Mucosa of descending colon (tissue), 3 donors: ENCODE results near the gene GABRR3. TPM values are rescaled to one million over a fixed set of nuclear protein-coding genes. Genes with fewer than 3 reads are reported as not detected.

ENCODE experiments used
- ATAC-seq: fragments of 200-7000 bp; cut with Tn5 transposase; one replicate; pipeline ENCODE4 v1.9.1; 2020; ENCODE audit warnings: mild to moderate bottlenecking, moderate library complexity
- DNase-seq, 3 donors: peaks; one replicate each; pipeline ENCODE4 v3.0.0-alpha.2; 2020
- H3K36me3 ChIP-seq: fragments of 200-600 bp; one replicate; pipeline ENCODE4 v1.8.0; 2021; ENCODE audit warnings: low read depth, mild to moderate bottlenecking
- H3K4me1 ChIP-seq: fragments of 200-600 bp; one replicate; pipeline ENCODE4 v1.8.0; 2021; ENCODE audit warnings: low read depth, mild to moderate bottlenecking
- H3K4me3 ChIP-seq: fragments of 200-600 bp; one replicate; pipeline ENCODE4 v1.8.0; 2021; ENCODE audit warnings: mild to moderate bottlenecking
- H3K9me3 ChIP-seq: fragments of 200-600 bp; one replicate; pipeline ENCODE4 v1.8.0; 2021; ENCODE audit warnings: mild to moderate bottlenecking
- intact Hi-C, 2 donors: fragments of 100-400 bp; cut with DNase I in 1 of 2; cut with micrococcal nuclease in 1 of 2; formaldehyde crosslinking; loops; one replicate each; pipeline versions ENCODE4 v1.11.0 to v1.11.1; 2022; cut with DNase I, micrococcal nuclease
- long read RNA-seq, 2 donors: library from polyadenylated mRNA; unstranded; transcript quantifications; one replicate each; pipeline ENCODE4 v2.0.0, GENCODE V29; 2019 to 2021
- total RNA-seq, 3 donors: library from RNA; stranded (reverse); fragmentation: NEBNext Ultra II Directional in 2 of 3; extraction: Animal tissue kit (Norgen Biotek cat#: 25700) in 2 of 3; gene quantifications; one replicate each; pipeline versions ENCODE4 v1.2.1 to v1.2.4, GENCODE V29; 2021 to 2023
- TF ChIP-seq, protein P1 (sequence below): fragments of 200-600 bp; IDR thresholded peaks from one replicate; pipeline ENCODE4 v1.8.0; 2022; ENCODE audit warnings: antibody characterized with exemption, mild to moderate bottlenecking
- donor health status: DM: no; HTN: no; CAD: no; lungs with moderate emphysema.
- donor health status: DM: no; HTN: no; CAD: no.
- donor health status: DM: no; HTN: yes; CAD: no.

The GABRR3 gene
- total RNA-seq: not detected
- long read RNA-seq, donor 1: 0 reads
- long read RNA-seq, donor 2: 0 reads

- Histone ChIP-seq H3K9me3 (no peaks in the 10 kb centered on the region), H3K4me1 (no peaks in the 10 kb centered on the region), H3K4me3 (no peak within 1 kb of the TSS), H3K36me3 (no peaks in the 10 kb centered on the region)
- DNase-seq (no peak), ATAC-seq (no peak)
- TF ChIP-seq, protein P1, sequence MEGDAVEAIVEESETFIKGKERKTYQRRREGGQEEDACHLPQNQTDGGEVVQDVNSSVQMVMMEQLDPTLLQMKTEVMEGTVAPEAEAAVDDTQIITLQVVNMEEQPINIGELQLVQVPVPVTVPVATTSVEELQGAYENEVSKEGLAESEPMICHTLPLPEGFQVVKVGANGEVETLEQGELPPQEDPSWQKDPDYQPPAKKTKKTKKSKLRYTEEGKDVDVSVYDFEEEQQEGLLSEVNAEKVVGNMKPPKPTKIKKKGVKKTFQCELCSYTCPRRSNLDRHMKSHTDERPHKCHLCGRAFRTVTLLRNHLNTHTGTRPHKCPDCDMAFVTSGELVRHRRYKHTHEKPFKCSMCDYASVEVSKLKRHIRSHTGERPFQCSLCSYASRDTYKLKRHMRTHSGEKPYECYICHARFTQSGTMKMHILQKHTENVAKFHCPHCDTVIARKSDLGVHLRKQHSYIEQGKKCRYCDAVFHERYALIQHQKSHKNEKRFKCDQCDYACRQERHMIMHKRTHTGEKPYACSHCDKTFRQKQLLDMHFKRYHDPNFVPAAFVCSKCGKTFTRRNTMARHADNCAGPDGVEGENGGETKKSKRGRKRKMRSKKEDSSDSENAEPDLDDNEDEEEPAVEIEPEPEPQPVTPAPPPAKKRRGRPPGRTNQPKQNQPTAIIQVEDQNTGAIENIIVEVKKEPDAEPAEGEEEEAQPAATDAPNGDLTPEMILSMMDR: no peak
- intact Hi-C loops: no loop called here
Observed at GRCh38 chr3:98035208-98035607, at the start of gene GABRR3. GABRR3 (minus strand) TSS chr3:98035315; CDS start chr3:98034987, 328 bp downstream.

DNA sequence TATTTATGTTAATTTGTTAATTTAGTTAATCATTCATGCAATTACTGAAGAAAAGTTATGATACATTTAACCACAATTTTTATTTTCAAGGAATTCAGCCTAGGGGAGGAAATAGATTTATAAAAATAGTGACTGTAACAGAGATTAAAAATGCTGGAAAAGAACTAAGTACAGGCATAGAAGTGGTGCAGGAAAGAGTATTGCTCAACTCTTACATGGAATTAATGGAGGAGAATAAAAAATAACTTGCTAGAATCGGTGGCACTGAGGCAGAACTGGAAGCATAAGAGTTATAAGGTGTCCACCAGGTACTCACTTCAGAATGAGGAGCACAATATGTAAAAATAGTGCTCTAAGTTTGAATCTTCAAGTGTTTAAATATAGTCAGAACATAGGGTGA, 38.4 kb upstream of the GABRR3 start:
- H3K4me3 ChIP-seq: no peak overlapping the region
- no peak for ATAC-seq

GRCh38 chr3:98070840-98071239, 35.7 kb upstream of the GABRR3 start:
- Histone ChIP-seq H3K4me3 (no peak overlapping the region), H3K9me3 (no peaks in the 10 kb centered on the region), H3K36me3 (no peaks in the 10 kb centered on the region), H3K4me1 (no peaks in the 10 kb centered on the region)
- no peak for ATAC-seq
- DNase-seq: no peak
- intact Hi-C loops: no loop called here
- TF ChIP-seq, protein P1: no peak

More for the DNA sequence above, 38.4 kb upstream of the GABRR3 start:
- no peaks in the 10 kb centered on the region for H3K9me3 ChIP-seq
- TF ChIP-seq, protein P1: no peak
- intact Hi-C loops: no loop called here
- no peaks in the 10 kb centered on the region for H3K4me1 ChIP-seq
- no peaks in the 10 kb centered on the region for H3K36me3 ChIP-seq
- DNase-seq: no peak

GRCh38 chr3:98068824-98069223, 33.7 kb upstream of the GABRR3 start:
- Histone ChIP-seq H3K36me3 (no peaks in the 10 kb centered on the region), H3K9me3 (no peaks in the 10 kb centered on the region), H3K4me3 (no peak overlapping the region), H3K4me1 (no peaks in the 10 kb centered on the region)
- ATAC-seq (no peak), DNase-seq (no peak)
- intact Hi-C loops: no loop called here
- TF ChIP-seq, protein P1: no peak

DNA sequence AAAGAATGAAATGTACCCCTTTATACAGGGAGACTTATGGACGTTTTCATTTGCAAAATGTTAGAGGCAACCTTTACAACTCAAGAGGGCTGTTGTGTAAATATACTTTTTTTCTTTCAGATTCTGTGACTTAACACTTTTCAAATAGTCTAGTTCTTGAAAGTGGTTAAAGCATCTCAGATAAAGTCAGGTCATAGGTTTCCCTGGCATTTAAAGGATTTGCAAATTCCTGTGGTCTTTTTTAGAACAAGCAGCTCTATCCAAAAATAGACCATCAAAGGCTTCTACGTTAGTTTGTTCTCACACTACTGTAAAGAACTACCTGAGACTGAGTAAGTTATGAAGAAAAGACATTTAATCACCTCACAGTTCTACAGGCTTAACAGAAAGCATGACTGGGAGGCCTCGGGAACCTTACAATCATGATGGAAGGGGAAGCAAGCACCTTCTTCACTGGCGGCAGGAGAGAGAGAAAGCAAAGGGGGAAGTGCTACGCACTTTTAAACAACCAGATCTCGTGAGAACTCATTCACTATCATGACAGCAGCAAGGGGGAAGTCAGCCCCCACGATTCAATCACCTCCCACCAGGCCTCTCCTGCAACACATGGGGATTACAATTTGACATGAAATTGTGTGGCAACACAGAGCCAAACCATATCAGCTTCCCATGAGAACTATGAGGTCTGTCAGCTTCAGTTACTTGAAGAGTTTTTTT, 23.3 kb upstream of the GABRR3 start:
- H3K36me3 ChIP-seq: no peaks in the 10 kb centered on the region
- TF ChIP-seq, protein P1: no peak
- no peak overlapping the region for H3K4me3 ChIP-seq
- no peaks in the 10 kb centered on the region for H3K9me3 ChIP-seq
- DNase-seq (no peak), ATAC-seq (no peak)
- intact Hi-C loops: no loop called here
- H3K4me1 ChIP-seq: no peaks in the 10 kb centered on the region
